Measurements from ENCODE around the gene PTPRA. TPM values are rescaled to one million over a fixed set of nuclear protein-coding genes. Genes with fewer than 3 reads are reported as not detected.

Gene PTPRA
- total RNA-seq, 1 donor from 2014 or later = 50.1 TPM

GRCh38 chr20:3047486-3048419 is 174.5 kb downstream of the PTPRA start:
- Histone ChIP-seq H3K27me3 (ENCODE audit: insufficient read depth, low read length) (no peaks in the 10 kb centered on the region), H2AFZ (ENCODE audit: low read depth, low read length) (no peak overlapping the region), H3K36me3 (ENCODE audit: insufficient read depth, low read length) (peaks cover 13% of the 10 kb centered on the region), H3K9ac (ENCODE audit: low read length) (no peak overlapping the region), H3K4me2 (ENCODE audit: low read length) (no peak overlapping the region), H3K79me2 (ENCODE audit: insufficient read depth, low read length) (peaks cover 10% of the 10 kb centered on the region), H4K20me1 (ENCODE audit: insufficient read depth, low read length) (peaks cover 5% of the 10 kb centered on the region), H3K4me1 (ENCODE audit: insufficient read depth, low read length) (peaks cover 9% of the 10 kb centered on the region), H3K4me3 (ENCODE audit: insufficient read depth, low read depth, low read length) (no peak overlapping the region), H3K27ac (ENCODE audit: low read depth, low read length) (no peak overlapping the region), H3K9me3 (ENCODE audit: insufficient read depth, low read depth, low read length) (no peaks in the 10 kb centered on the region)
- H3K4me1 Mint-ChIP-seq (ENCODE audit: low read depth, unreplicated experiment) = peaks cover 8% of the 10 kb centered on the region
- H3K9me3 Mint-ChIP-seq (ENCODE audit: unreplicated experiment) = no peaks in the 10 kb centered on the region
- peak overlapping the region; percentile 90 for H3K4me3 Mint-ChIP-seq (ENCODE audit: unreplicated experiment)
- H3K36me3 Mint-ChIP-seq (ENCODE audit: low read depth, unreplicated experiment) = peaks cover 17% of the 10 kb centered on the region
- FAIRE-seq (no peak), DNase-seq (ENCODE audit: low read depth) (no peak)
- TF ChIP-seq EZH2 (IDR thresholded peaks at IDR 0.05; ENCODE audit: insufficient read depth, low read length) (no peak), CTCF (IDR thresholded peaks at IDR 0.05; ENCODE audit: insufficient read depth, low read depth, low read length) (no peak)
- no peak overlapping the region for H3K27ac Mint-ChIP-seq (ENCODE audit: unreplicated experiment)
- no peaks in the 10 kb centered on the region for H3K27me3 Mint-ChIP-seq (ENCODE audit: low read depth, unreplicated experiment)

GRCh38 chr20:3051385-3052019 is 178.2 kb downstream of the PTPRA start:
- H3K4me3 Mint-ChIP-seq (ENCODE audit: unreplicated experiment) = no peak overlapping the region
- H3K4me1 Mint-ChIP-seq (ENCODE audit: low read depth, unreplicated experiment) = peaks cover 3% of the 10 kb centered on the region
- FAIRE-seq (no peak), DNase-seq (ENCODE audit: low read depth) (no peak)
- peaks cover 13% of the 10 kb centered on the region for H3K36me3 Mint-ChIP-seq (ENCODE audit: low read depth, unreplicated experiment)
- TF ChIP-seq EZH2 (IDR thresholded peaks at IDR 0.05; ENCODE audit: insufficient read depth, low read length) = no peak
- no peak for TF ChIP-seq CTCF (IDR thresholded peaks at IDR 0.05; ENCODE audit: insufficient read depth, low read depth, low read length)
- H3K27ac Mint-ChIP-seq (ENCODE audit: unreplicated experiment) = no peak overlapping the region
- H3K27ac ChIP-seq (ENCODE audit: low read depth, low read length) = no peak overlapping the region
- H3K4me3 ChIP-seq (ENCODE audit: insufficient read depth, low read depth, low read length) = no peak overlapping the region
- H4K20me1 ChIP-seq (ENCODE audit: insufficient read depth, low read length) = peaks cover 5% of the 10 kb centered on the region
- H3K9me3 ChIP-seq (ENCODE audit: insufficient read depth, low read depth, low read length) = no peaks in the 10 kb centered on the region
- no peaks in the 10 kb centered on the region for H3K27me3 ChIP-seq (ENCODE audit: insufficient read depth, low read length)
- peaks cover 5% of the 10 kb centered on the region for H3K4me1 ChIP-seq (ENCODE audit: insufficient read depth, low read length)
- H3K27me3 Mint-ChIP-seq (ENCODE audit: low read depth, unreplicated experiment) = no peaks in the 10 kb centered on the region
- no peaks in the 10 kb centered on the region for H3K9me3 Mint-ChIP-seq (ENCODE audit: unreplicated experiment)
- H2AFZ ChIP-seq (ENCODE audit: low read depth, low read length) = no peak overlapping the region
- no peak overlapping the region for H3K4me2 ChIP-seq (ENCODE audit: low read length)
- peaks cover 13% of the 10 kb centered on the region for H3K36me3 ChIP-seq (ENCODE audit: insufficient read depth, low read length)
- H3K79me2 ChIP-seq (ENCODE audit: insufficient read depth, low read length) = peaks cover 10% of the 10 kb centered on the region
- H3K9ac ChIP-seq (ENCODE audit: low read length) = no peak overlapping the region

All from astrocyte (in vitro differentiated cells and primary cell).